GM19467 (cell line): ENCODE results near the gene ATG10.
"Not testable (repeated sequence)": the region's sequence is repeated elsewhere in the genome, so short reads cannot be mapped to it uniquely, and the experiment has no call there.

Experiments used
- ATAC-seq: cut with Tn5 transposase; IDR thresholded peaks from one replicate; pipeline ENCODE4 v1.9.1; 2021; ENCODE audit warnings: mild to moderate bottlenecking, moderate library complexity; ENCODE audit not compliant: unreplicated experiment

The ATG10 gene

DNA sequence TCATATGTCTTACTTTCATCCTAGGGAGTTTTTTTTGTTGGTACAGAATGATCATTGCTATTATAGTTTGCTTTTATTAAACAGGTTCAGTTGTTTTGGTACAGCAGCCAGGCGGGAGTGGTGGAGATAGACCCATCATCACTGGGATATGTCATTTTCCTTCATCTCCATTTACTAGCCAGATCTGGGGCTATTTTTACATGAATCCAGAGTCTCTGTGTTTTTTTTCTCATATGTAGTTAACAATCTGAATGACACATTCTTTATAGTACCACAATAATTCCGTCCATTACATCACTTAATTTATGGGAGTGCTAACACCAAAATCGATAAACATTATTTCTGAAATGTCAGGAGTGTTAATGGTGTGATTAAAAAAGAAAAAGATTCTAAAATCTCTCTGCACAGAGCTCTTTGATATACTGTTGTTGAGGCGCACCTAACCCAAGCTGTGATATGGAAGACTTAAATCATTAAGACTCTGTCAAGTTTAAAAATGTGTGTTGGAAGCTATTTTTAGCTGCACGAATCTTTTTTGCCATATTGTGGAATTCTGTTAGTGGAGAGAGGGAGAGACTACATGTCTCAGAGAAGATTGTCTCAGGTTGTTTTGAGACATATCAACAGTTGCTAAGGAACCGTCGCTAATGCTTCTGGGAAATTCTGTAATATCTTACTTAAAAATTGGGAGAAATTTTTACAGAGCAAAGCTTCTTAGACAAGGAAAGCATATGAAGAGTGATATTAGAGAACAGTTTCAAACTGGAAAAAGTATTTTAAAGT is 246.7 kb downstream of the ATG10 start:
- ATAC-seq, result no peak

DNA sequence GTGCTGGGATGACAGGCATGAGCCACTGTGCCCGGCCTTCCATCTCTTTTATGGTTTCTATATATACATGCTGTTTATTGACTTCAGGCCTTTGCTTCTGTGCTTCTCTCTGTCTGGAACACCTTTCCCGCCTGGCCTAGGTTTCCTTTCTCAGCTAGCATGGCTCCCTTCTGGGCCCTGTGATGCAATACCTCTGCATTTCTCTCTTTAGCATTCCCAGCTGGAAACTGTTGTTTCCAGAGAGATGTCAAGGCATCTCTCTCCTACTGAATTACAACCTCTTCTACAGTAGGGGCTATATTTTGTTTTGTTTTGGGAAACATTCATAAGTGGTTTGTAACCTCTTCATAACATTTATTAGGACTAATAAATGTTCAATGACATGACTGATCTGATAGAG is 249.2 kb downstream of the ATG10 start:
- ATAC-seq, result no peak

DNA sequence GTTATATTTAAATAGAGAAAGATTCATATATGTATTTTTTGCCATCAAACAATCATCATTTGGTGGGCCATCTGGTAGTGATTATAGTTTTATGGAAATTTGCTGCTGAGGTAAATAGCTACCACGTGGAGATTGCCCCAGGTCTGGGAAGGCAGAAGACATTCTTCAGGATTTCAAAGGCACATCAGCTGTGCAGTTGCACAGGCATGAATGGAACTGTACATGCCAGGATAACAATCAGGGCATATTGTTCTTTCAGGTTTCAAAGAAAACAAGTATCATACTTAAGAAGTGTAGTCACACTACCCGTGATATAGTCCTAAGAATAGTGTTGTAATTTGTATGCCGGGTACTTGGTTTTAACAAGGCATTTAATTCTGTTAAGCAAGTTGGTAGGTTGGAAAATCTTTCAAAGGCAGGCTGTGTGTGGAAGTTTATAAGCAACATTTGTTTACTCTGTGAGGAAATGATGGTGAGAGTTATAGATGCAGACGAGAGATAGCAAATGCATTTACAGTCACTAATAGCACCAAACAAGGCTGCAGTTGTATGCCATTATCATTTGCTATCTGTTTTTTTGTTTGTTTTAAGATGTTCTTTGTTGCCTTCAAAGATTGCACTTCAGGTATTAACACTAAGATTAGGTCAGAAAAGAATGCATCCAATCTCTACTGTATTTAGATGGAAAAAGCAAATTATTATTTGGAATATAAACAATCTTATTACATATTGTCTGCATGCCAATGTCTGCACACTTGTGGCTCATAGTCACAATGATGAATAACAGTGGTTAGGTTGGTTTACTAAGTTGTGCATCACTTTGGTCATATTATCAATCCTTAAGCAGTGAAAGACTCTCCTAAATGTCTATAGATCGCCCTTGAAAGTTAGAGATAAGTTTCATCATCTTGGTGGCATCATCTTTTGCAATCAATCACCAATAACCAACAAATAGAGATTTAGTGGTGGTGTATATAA is 251.1 kb downstream of the ATG10 start:
- no peak for ATAC-seq

DNA sequence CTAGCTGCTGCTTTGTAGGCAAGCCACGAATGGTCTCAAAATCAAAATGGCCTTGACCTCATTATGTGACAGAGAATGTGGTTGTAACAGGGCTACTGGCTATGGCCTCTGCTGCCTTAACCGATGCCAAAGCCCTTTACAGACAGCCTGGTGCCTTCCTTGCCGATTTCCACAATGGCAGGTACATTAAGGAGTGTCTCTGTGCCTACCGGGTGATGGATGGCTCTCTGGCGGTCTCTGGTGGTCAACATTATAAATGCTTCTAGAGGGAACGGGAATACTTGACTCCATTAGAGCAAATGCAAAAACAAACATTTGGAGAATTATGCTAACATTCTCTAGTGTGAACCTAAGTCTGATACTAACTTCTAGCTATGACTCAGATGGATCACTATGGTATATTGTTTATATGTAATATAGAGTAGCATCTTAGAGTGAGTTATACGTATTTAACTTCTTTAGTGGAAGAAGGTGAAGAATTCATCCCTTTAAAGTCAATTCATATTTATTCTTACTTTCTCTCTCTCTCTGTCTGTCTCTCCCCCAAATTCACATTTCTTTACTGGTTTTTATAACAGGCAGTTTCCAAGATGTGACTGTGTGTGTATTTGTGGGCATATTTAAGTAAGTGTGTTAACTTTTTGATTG is 253.8 kb downstream of the ATG10 start:
- ATAC-seq, result peak; percentile 92

DNA sequence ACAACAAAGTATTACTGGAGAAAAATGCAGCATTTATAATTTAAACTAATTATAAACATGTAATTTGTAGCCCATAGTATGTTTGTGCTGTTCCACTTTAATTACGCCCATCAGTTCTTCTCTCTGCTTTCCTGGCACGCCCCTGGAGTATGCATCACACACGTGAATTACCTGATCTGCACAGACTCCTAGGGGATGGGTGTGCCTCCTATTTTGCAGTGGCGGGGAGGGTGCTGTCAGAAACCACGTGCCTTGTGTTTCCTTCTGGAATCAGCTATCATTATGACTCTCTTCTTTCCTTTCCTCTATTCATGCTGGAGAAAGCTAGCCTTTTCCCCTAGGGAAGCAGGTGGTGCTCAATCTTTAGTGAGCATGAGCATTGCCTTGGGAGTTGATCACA is 263.1 kb downstream of the ATG10 start:
- no peak for ATAC-seq

DNA sequence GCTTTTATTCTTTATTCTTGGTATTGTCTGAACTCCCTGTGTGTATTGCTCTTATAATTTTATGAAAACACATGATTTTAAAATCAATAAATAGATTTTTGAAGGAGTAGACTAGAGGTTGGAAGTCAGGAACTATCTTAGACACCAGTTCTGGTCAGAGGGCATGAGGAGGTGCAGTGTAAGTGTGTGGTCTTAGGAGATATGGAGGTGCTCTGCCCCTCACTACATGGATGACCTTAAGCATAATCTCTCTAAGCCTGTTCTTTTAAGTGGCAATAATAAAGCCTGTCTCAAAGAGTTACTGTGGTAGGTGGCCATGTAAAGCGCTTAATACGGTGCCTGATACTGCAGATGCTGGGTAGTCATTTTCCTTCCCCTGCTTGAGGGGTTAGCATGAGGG is 272.3 kb downstream of the ATG10 start:
- no peak for ATAC-seq

DNA sequence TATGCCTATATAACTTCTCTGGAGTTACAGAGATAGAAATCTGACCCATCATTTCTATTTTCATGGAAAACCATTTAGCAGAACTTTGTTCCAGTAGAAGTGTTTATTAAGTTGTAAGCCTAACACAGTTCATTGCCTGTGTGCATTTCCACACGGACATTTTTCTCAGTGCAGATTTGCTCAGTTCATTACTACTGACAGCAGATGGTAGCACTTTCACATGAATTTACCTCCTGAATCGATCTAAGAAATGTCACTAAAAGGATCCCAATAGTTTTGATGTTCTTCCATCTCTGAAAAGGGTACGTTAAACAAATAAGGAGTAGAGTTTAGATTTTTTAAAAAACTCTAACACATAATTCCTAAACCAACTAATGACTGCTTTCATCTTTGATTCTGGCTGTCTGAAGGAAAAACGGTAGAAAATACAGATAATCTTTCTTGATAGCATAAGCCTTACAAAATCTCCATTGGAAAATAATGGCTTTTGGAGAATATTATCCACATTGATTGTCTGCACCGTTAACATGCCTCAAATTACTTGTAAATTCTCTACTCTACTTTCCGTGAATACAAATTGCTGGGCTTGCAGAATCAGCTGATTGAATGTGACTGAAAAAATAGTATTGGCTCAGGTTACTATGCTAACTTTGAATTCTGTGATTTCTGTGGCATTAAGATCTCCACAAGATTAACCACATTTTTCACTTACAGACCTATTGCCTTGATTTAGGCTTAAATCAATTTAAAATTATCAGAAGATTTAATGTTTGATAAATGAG is 273.2 kb downstream of the ATG10 start:
- ATAC-seq, result no peak

DNA sequence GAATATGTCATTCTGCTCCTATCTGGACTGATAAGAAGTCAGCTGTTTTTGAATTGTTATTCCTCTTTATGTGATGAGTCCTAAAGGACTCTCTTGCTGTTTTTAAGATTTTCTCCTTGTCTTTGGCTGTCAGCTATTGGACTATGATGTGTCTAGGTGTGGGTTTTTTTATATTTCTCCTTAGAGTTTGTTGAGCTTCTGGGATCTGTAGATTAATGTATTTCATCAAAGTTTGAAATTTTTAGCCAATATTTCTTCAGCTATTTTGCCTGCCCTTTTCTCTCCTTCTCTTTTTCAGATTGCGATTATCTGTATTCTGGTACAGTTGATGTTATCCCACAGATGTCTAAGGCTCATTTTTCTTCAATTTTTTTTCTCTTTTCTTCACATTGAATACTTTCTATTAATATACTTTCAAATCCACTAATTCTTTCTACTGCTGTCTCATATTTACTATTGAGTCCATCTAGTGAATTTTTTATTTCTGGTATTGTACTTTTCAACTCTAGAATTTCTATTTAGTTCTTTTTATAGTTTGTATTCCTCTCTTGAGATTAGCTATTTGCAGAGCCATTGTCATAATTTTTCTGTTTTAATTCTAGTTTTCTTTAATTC is 275.2 kb downstream of the ATG10 start:
- no peak for ATAC-seq

DNA sequence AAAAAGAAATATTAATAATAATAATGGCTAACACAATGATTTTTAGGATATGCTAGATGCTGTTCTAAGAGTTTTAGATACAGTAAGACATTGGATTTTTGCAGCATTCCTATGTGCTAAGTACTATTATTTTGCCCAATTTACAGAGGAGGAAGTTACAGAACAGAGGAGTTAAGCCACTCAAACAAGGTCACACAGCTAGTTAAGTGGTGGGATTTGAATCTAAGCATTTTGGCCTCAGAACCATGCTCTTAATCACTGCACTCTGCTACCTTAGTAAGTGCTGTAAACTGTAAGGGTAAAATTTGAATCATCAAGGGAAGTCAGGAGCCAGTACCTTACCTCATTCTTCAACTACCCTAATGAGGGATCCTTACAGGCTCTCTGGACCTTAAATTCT is 280.9 kb downstream of the ATG10 start:
- ATAC-seq, result no peak

DNA sequence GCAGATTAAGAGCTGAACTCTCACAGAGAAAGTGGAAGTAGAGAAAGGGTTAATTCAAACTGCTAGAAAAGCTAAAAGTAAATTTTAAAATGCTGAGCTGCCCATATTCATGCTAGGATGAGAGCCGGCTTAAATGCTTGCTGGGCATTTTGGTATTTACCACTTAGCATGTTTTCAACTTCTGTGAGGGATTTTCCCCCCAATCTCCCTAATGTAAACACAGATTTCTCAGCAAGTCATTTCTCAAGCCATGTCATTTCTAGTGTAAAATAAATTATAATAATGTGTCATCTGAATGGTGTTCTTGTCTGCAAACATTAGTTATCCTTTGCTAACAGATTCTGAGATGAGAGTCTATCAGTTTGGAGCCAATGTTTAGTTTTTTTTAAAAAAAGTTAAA is 284.0 kb downstream of the ATG10 start:
- no peak for ATAC-seq

DNA sequence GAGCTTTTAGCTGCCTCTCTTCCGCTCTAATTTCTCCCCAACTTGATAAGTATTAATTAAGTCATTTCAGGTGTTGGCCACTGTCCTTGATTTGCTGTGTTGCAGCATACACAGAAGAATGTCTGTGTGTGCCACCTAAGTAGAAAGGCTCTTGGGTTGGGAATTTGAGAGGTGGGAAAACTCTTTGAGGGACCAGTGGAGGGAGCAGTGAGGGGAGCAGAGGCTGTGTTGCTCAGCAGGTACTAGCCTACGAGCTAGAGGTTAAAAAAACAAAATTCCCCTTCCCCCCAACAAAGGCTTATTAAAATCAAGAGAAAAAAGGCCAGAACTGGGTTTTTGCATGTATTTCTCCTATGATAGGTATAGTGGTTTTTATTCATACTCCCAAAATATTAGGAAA is 285.4 kb downstream of the ATG10 start:
- ATAC-seq, result no peak

DNA sequence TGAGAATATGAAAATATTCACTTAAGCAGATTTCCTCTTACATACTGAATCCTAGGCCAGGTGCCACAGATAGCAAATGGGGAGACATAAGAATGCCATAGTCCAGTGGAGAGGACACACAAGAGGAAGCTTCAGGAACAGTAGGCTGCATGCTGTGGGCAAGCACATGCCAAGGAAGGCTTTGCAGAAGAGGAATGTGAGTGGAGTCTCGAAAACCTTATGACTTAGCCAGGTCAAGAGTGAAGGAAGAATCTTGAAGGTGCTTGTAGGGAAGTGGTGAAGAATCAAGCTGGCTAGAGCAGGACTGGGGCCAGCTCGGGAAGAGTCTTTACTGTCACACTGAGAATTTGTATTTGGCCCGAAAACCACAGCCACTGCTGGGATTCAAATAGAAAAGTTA is 285.9 kb downstream of the ATG10 start:
- no peak for ATAC-seq

DNA sequence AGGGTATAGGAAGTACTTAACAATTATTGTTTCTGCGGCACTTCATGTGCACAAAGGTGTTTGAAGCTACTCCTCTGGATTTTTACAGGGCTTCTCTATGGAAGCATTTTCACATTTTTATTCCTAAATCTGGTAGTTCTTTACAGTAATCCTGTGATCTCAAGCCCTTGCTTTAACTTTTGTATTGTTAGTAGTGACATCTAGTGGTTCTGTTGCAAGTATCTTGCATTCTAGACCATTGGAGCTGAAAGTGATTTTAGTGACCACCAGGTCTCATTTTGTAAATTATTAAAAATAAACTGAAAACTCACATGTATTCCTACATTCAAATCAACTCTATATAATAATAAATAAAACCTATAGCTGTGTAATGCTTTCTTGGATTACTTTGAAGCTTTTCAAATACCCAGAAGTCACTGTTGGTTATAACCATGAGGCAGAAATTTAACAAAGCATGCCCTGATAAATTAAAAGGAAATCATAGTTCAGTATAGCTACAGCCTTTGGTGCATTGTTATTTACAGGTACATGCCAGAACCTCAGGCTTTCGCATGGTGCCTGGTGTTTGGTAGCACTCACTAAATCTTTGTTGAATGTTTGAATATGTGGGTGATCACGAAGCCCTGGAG is 287.5 kb downstream of the ATG10 start:
- no peak for ATAC-seq

DNA sequence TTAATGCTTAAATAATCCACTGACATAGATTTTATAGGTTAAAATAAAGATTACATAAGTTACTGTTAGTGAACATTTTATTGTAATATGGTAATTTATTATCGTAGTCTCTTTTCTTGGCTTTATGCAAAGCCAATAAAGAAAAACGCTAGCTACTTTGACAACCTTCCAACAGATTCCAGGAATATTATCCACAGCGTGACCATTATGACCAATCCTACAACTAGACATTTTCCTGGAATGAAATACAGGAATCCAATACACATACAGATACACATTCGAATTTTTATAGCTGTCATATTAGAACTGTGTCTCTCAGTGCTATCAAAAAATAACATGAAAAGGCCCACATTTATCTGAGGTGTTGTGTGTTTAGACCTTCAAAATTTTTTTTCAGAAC is 293.2 kb downstream of the ATG10 start:
- ATAC-seq, result no peak

DNA sequence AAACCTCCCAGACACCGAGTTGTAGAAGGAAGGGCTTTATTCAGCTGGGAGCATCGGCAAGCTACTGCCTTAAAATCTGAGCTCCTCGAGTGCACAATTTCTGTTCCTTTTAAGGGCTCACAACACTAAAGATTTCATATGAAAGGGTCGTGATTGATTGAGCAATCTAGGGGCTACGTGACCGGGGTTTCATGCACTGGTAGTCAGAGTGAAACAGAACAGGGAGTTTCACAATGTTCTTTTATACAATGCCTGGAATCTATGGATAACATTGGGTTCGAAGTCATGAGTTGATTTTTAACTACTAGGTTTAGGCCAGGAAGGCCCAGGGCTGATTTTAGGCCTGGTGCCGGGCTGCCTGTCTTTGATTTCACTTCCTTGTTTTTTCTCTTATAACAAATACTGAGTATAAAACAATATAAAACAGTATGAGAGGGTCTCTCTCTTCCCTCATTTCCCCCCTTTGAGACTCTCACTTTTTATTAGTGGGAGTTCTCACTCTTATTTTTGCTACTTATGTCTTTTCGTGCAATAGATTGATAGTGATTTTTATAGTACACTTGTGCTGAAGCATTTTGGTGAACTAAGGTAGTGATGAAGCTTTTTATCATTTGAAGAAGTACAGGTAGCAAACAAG is 295.6 kb downstream of the ATG10 start:
- not testable (repeated sequence) for ATAC-seq

DNA sequence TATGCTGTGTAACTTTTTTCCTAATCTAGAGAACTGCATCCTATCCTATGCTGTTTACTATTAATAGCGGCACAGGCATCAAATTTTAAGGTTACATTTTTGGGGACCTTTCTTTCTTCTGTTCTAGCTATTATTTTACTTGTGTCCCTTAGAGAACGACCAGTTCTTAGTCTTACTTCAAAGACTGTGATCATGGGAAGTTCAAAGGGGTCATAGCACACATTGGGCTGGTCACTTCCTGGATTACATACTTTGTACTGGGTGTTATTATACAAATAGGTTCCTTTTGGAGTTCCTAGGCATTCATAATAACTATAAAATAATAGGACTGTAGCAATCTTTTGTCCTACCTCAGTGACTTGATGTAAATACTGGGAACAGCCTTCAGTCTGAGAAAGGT is 297.5 kb downstream of the ATG10 start:
- not testable (repeated sequence) for ATAC-seq

DNA sequence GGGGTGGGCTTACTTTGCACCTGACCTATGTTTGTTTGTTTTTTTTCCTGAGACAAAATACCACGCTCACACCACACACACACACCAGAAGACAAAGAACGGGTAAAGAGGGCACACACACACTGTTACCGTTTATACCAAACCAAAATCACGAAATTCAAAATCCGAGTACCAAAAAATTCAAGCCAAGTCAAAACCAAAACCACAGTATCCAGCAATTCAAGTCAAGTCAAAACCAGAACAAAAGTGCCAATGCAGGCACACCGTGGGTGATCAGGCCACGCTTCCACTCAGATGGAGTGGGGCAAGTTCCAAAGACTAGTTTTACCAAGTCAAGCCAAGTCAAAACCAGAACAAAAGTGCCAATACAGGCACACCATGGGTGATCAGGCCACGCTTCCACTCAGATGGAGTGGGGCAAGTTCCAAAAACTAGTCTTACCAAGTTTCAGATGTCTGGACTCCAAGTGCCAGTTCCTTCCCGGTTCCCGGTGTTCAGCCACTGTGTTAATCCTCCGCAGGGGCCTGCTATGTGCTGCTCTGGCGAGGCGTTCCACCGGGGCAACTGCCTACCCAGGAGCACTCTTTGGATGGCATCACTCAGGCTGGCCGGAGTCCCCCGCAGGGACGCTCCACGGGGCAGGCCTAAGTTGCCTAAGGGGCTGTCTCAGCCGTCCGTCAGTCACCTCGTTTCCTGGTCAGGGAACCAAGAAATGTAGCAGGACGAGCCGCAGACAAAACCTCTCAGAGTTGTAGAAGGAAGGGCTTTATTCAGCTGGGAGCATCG is 300.9 kb downstream of the ATG10 start:
- ATAC-seq, result not testable (repeated sequence)

DNA sequence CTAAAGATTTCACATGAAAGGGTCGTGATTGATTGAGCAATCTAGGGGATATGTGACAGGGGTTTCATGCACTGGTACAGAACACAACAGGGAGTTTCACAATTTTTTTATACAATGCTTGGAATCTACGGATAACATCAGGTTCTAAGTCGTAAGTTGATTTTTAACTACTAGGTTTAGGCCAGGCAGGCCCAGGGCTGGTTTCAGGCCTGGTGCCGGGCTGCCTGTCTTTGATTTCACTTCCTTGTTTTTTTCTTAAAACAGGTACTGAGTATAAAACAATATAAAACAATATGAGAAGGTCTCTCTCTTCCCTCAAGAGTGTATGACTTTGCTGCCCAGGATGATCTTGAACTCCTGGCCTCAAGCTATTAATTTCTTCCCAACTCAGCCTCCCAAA is 301.6 kb downstream of the ATG10 start:
- ATAC-seq, result not testable (repeated sequence)
